Nephron progenitor cell (in vitro differentiated cells): ENCODE results near the gene SLC35G3.
"Not testable (repeated sequence)": the region's sequence is repeated elsewhere in the genome, so short reads cannot be mapped to it uniquely, and the experiment has no call there.

Experiments used
- DNase-seq: peaks from one replicate; pipeline ENCODE4 v3.0.0; 2021
- H3K27ac Mint-ChIP-seq: 2 replicates; pipeline ENCODE4 v1.8.0; 2021; ENCODE audit warnings: mild to moderate bottlenecking, moderate library complexity, mixed read lengths
- H3K27me3 Mint-ChIP-seq: 2 replicates; pipeline ENCODE4 v1.8.0; 2021; ENCODE audit warnings: mild to moderate bottlenecking, low read depth, mixed read lengths; ENCODE audit not compliant: poor library complexity
- H3K36me3 Mint-ChIP-seq: 2 replicates; pipeline ENCODE4 v1.8.0; 2021; ENCODE audit warnings: low read depth, mixed read lengths
- H3K4me1 Mint-ChIP-seq: 2 replicates; pipeline ENCODE4 v1.8.0; 2021; ENCODE audit warnings: mixed read lengths
- H3K4me3 Mint-ChIP-seq: 2 replicates; pipeline ENCODE4 v1.8.0; 2021; ENCODE audit warnings: mild to moderate bottlenecking, moderate library complexity, mixed read lengths
- H3K9me3 Mint-ChIP-seq: 2 replicates; pipeline ENCODE4 v1.8.0; 2021; ENCODE audit warnings: mild to moderate bottlenecking, moderate library complexity, mixed read lengths
- TF ChIP-seq, protein P1 (sequence below): fragments of 200-600 bp; sonication (generic); IDR thresholded peaks from 2 replicates; pipeline ENCODE4 v1.5.0; 2021; ENCODE audit warnings: antibody characterized with exemption

SLC35G3 gene

DNA sequence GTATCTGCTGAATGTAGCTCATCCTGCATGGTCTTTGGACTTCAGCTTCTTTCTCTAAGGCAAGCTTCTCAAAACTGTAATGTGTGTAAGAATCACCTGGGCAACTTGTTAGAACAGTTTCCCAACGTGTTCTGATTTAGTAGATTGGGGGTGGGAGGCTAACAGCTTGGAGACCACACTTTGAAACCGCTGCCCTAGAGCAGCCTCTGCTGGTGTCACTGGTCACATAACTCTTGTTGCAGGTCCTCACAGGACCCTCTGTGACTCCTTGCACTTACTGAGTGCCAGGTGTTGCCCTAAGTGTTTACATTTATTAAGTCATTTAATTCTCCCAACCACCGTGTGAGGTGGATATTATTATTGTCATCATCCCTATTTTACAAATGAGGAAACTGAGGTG lies 9.9 kb downstream of the SLC35G3 start:
- Mint-ChIP-seq H3K27ac (no peak overlapping the region), H3K4me3 (no peak overlapping the region), H3K9me3 (no peaks in the 10 kb centered on the region), H3K36me3 (no peaks in the 10 kb centered on the region), H3K27me3 (peaks cover 43% of the 10 kb centered on the region), H3K4me1 (no peaks in the 10 kb centered on the region)
- TF ChIP-seq, protein P1, sequence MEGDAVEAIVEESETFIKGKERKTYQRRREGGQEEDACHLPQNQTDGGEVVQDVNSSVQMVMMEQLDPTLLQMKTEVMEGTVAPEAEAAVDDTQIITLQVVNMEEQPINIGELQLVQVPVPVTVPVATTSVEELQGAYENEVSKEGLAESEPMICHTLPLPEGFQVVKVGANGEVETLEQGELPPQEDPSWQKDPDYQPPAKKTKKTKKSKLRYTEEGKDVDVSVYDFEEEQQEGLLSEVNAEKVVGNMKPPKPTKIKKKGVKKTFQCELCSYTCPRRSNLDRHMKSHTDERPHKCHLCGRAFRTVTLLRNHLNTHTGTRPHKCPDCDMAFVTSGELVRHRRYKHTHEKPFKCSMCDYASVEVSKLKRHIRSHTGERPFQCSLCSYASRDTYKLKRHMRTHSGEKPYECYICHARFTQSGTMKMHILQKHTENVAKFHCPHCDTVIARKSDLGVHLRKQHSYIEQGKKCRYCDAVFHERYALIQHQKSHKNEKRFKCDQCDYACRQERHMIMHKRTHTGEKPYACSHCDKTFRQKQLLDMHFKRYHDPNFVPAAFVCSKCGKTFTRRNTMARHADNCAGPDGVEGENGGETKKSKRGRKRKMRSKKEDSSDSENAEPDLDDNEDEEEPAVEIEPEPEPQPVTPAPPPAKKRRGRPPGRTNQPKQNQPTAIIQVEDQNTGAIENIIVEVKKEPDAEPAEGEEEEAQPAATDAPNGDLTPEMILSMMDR, result no peak
- no peak for DNase-seq

DNA sequence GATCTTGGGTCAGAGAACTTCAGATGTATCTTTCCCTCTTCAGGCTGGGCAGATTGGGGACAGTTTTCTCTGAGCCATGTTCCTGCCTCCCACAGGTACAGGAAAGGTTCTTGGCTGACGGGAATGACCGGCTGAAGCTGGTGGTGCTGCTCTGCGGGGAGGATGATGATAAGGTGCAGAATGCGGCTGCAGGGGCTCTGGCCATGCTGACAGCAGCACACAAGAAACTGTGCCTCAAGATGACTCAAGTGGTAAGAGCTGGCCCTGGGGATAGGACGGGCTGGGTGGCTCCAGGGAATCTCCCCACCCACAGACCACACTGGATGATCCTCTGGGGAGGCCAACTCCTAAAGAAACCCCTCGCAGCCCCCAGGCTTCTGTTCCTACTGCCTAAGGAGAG lies 10.9 kb downstream of the SLC35G3 start:
- DNase-seq, result no peak
- peaks cover 39% of the 10 kb centered on the region for H3K27me3 Mint-ChIP-seq
- H3K27ac Mint-ChIP-seq, result no peak overlapping the region
- TF ChIP-seq, protein P1, result no peak
- no peak overlapping the region for H3K4me3 Mint-ChIP-seq
- H3K36me3 Mint-ChIP-seq, result no peaks in the 10 kb centered on the region
- peaks cover 5% of the 10 kb centered on the region for H3K9me3 Mint-ChIP-seq
- no peaks in the 10 kb centered on the region for H3K4me1 Mint-ChIP-seq

DNA sequence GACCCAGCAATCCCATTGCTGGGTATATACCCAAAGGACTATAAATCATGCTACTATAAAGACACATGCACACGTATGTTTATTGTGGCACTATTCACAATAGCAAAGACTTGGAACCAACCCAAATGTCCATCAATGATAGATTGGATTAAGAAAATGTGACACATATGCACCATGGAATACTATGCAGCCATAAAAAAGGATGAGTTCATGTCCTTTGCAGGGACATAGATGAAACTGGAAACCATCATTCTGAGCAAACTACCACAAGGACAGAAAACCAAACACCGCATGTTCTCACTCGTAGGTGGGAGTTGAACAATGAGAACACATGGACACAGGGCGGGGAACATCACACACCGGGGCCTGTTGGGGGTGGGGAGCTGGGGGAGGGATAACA lies 14.8 kb downstream of the SLC35G3 start:
- H3K27me3 Mint-ChIP-seq, result peaks cover 37% of the 10 kb centered on the region
- H3K9me3 Mint-ChIP-seq, H3K4me3 Mint-ChIP-seq, DNase-seq, H3K36me3 Mint-ChIP-seq, H3K4me1 Mint-ChIP-seq, H3K27ac Mint-ChIP-seq: not testable (repeated sequence)

DNA sequence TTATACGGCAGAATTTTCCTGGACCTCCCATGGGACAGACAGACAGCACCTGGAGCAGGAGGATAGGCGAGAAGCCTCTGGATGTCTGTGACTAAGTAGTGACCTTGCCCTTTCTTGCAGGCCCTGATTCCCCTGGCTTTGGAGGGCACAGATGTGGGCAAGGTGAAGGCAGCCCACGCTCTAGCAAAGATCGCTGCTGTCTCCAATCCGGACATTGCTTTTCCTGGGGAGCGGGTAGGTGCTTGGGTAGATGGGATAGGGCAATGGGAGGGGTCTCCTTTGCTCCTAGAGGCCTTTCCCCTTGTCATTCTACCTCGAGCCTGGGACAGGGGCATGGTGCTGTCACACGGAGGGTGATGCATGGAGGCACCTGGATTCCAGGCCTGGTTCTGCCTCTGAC lies 17.3 kb downstream of the SLC35G3 start:
- Mint-ChIP-seq H3K4me3 (no peak overlapping the region), H3K4me1 (no peaks in the 10 kb centered on the region), H3K9me3 (peaks cover 5% of the 10 kb centered on the region), H3K36me3 (no peaks in the 10 kb centered on the region), H3K27me3 (peaks cover 24% of the 10 kb centered on the region), H3K27ac (no peak overlapping the region)
- no peak for DNase-seq
- TF ChIP-seq, protein P1, result no peak

DNA sequence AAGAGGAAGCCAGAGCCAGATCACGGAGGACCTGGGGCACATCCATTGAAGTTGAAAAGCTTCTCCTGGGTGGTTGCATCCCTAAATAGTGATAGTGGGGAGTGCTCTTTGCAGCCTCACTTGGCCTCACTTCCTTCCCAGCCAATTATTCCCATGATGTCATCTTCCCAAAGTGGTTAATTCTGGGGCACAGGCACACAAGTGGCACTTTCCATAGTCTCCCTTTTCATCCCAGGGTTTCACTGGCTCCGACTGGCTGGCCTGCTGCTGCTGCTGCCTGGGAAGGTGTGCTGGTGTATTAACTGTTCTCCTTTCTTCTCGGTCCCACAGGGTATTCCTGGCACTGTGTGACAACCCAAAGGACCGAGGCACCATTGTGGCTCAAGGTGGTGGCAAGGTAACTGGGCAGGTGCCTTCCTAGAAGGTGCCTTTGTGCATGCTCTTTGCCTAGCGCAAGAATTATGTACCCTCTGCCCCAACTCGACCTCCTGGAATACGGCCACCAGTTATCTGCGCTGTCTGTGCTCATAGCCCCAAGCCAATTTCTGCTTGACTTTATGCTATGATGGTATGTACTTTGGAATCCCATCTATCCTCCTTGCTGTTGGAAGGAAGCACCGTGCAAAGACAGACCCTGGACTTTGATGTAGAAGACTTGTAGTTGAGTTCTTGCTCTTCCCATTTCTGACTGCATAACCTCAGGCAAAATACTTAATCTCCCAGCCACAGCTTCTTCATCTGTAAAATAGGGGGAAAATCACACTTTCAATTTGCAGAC lies 18.4 kb downstream of the SLC35G3 start:
- Mint-ChIP-seq H3K27me3 (peaks cover 20% of the 10 kb centered on the region), H3K4me3 (no peak overlapping the region), H3K9me3 (peaks cover 5% of the 10 kb centered on the region), H3K36me3 (no peaks in the 10 kb centered on the region), H3K27ac (no peak overlapping the region), H3K4me1 (no peaks in the 10 kb centered on the region)
- TF ChIP-seq, protein P1, result no peak
- DNase-seq, result no peak

DNA sequence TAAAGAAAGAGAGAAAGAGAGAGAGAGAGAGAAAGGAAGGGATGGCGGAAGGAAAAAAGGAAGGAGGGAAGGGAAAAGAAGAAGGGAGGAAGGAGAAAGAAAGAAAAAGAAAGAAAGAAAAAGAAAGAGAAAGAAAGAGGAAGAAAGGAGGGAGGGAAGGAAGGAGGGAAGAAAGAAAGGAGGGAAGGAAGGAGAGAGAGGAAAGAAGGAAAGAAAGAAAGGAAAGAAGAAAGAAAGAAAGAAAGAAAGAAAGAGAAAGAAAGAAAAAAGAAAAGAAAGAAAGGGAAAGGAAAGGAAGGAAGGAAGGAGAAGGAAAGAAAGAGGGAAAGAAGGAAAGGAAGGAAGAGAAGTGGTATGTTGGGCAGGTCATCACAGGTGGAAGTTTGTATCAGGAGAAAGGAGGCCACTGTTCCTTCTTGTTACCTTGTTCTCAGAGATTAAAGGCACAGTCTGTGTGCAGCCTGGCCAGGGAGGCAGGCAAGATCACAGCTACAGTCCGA lies 19.3 kb downstream of the SLC35G3 start:
- TF ChIP-seq, protein P1, result no peak

DNA sequence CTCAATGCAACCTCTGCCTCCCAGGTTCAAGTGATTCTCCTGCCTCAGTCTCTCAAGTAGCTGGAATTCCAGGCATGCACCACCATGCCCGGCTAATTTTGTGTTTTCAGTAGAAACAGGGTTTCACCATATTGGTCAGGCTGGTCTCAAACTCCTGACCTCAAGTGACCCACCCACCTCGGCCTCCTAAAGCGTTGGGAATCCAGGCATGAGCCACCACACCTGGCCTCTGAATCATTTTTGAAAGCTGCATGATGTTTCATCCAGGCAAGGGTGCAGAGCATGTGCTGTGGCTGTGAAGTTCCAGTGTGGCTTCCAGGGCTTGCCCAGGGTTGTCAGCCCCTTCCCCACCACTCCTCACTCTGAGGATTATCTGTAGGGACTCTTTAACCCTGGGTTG lies 21.9 kb downstream of the SLC35G3 start:
- H3K4me3 Mint-ChIP-seq, H3K9me3 Mint-ChIP-seq, H3K4me1 Mint-ChIP-seq, DNase-seq, H3K36me3 Mint-ChIP-seq, H3K27ac Mint-ChIP-seq: not testable (repeated sequence)
- peaks cover 27% of the 10 kb centered on the region for H3K27me3 Mint-ChIP-seq

More for the DNA sequence above, 19.3 kb downstream of the SLC35G3 start:
- Mint-ChIP-seq H3K4me3 (no peak overlapping the region), H3K27me3 (peaks cover 26% of the 10 kb centered on the region), H3K27ac (no peak overlapping the region), H3K4me1 (no peaks in the 10 kb centered on the region), H3K9me3 (peaks cover 5% of the 10 kb centered on the region), H3K36me3 (no peaks in the 10 kb centered on the region)
- DNase-seq, result no peak
